ENCODE data around the gene ZNF608.

- TF ChIP-seq POLR2A (IDR thresholded peaks at IDR 0.05), result no peak
- no peak for TF ChIP-seq CTCF (IDR thresholded peaks at IDR 0.05)
- no peak for TF ChIP-seq EP300 (IDR thresholded peaks at IDR 0.05)
Observed at GRCh38 chr5:124725622-124726258, 20.7 kb downstream of the ZNF608 start.

All from ovary (tissue), 3 donors.